Mesenchymal stem cell (in vitro differentiated cells and primary cell): ENCODE results near the gene ALDH1L2.
"Not testable (repeated sequence)": the region's sequence is repeated elsewhere in the genome, so short reads cannot be mapped to it uniquely, and the experiment has no call there.

Source experiments
- DNase-seq: peaks from one replicate; pipeline ENCODE4 v3.0.0-alpha.2; 2013
- H2AFZ ChIP-seq: one replicate; pipeline ENCODE4 v1.6.1; 2013; ENCODE audit warnings: low read depth, mild to moderate bottlenecking, control low read depth, inconsistent platforms, low read length, moderate library complexity
- H2AK5ac ChIP-seq: 2 replicates; pipeline ENCODE4 v1.6.1; 2013; ENCODE audit warnings: low read length, moderate library complexity, mild to moderate bottlenecking, inconsistent platforms; ENCODE audit not compliant: severe bottlenecking
- H2BK120ac ChIP-seq: one replicate; pipeline ENCODE4 v1.6.1; 2013; ENCODE audit warnings: low read depth, mild to moderate bottlenecking, inconsistent platforms, low read length, moderate library complexity
- H2BK12ac ChIP-seq, 2 experiments: one replicate each; pipeline ENCODE4 v1.6.1; 2013; ENCODE audit warnings: inconsistent platforms in 2 of 2, low read length in 2 of 2, mild to moderate bottlenecking in 2 of 2, moderate library complexity in 2 of 2, control low read depth in 1 of 2
- H2BK15ac ChIP-seq: one replicate; pipeline ENCODE4 v1.6.1; 2013; ENCODE audit warnings: mild to moderate bottlenecking, low read depth, inconsistent platforms; ENCODE audit not compliant: poor library complexity, severe bottlenecking
- H2BK5ac ChIP-seq: 2 replicates; pipeline ENCODE4 v1.6.1; 2013; ENCODE audit warnings: low read depth, mild to moderate bottlenecking, low read length, control low read depth, inconsistent platforms; ENCODE audit not compliant: poor library complexity, severe bottlenecking
- H3K14ac ChIP-seq, 2 experiments: one replicate each; pipeline ENCODE4 v1.6.1; 2013; ENCODE audit warnings: inconsistent platforms in 2 of 2, low read length in 2 of 2, control low read depth in 1 of 2, mild to moderate bottlenecking in 1 of 2, moderate library complexity in 1 of 2
- H3K18ac ChIP-seq, 2 experiments: one replicate each; pipeline ENCODE4 v1.6.1; 2013; ENCODE audit warnings: inconsistent platforms in 2 of 2, low read length in 2 of 2, control low read depth in 1 of 2, low read depth in 1 of 2, mild to moderate bottlenecking in 1 of 2
- H3K23ac ChIP-seq, 2 experiments: one replicate each; pipeline ENCODE4 v1.6.1; 2013; ENCODE audit warnings: inconsistent platforms in 2 of 2, low read length in 2 of 2, mild to moderate bottlenecking in 2 of 2, moderate library complexity in 2 of 2, control low read depth in 1 of 2
- H3K27ac ChIP-seq: 2 replicates; pipeline ENCODE4 v1.5.1; 2013; ENCODE audit warnings: mild to moderate bottlenecking, moderate library complexity, low read length, control low read depth, inconsistent platforms; ENCODE audit not compliant: poor library complexity, severe bottlenecking
- H3K27me3 ChIP-seq, 2 experiments: 2 replicates each; pipeline versions ENCODE4 v1.6.1 to v1.7.0; 2013; ENCODE audit warnings: low read length in 2 of 2, mild to moderate bottlenecking in 2 of 2, moderate library complexity in 2 of 2, control low read depth in 1 of 2, inconsistent platforms in 1 of 2; ENCODE audit not compliant: control insufficient read depth in 1 of 2, insufficient read depth in 1 of 2
- H3K36me3 ChIP-seq, 2 experiments: 2 replicates each; pipeline versions ENCODE4 v1.6.1 to v1.7.0; 2013; ENCODE audit warnings: low read length in 2 of 2, control low read depth in 1 of 2, inconsistent platforms in 1 of 2, low read depth in 1 of 2, mild to moderate bottlenecking in 1 of 2; ENCODE audit not compliant: insufficient read depth in 2 of 2, control insufficient read depth in 1 of 2
- H3K4ac ChIP-seq, 2 experiments: one replicate each; pipeline ENCODE4 v1.6.1; 2013; ENCODE audit warnings: inconsistent platforms in 2 of 2, low read length in 2 of 2, mild to moderate bottlenecking in 2 of 2, moderate library complexity in 2 of 2, control low read depth in 1 of 2, low read depth in 1 of 2
- H3K4me1 ChIP-seq: 2 replicates; pipeline ENCODE4 v1.6.1; 2013; ENCODE audit warnings: low read depth, low read length, control low read depth; ENCODE audit not compliant: control insufficient read depth, insufficient read depth
- H3K4me2 ChIP-seq: 2 replicates; pipeline ENCODE4 v1.6.1; 2013; ENCODE audit warnings: low read length, mild to moderate bottlenecking, inconsistent platforms; ENCODE audit not compliant: poor library complexity, severe bottlenecking
- H3K4me3 ChIP-seq, 2 experiments: 2 replicates each; pipeline versions ENCODE4 v1.5.1 to v1.7.0; 2013; ENCODE audit warnings: low read length in 2 of 2, mild to moderate bottlenecking in 2 of 2, control low read depth in 1 of 2, low read depth in 1 of 2; ENCODE audit not compliant: insufficient read depth in 1 of 2
- H3K79me1 ChIP-seq: replicated peaks from 2 replicates; pipeline ENCODE4 v1.6.1; 2013; ENCODE audit warnings: mild to moderate bottlenecking, control low read depth, low read length, inconsistent platforms; ENCODE audit not compliant: poor library complexity, severe bottlenecking
- H3K9ac ChIP-seq: 2 replicates; pipeline ENCODE4 v1.7.0; 2013; ENCODE audit warnings: mild to moderate bottlenecking, low read length, moderate library complexity
- H3K9me3 ChIP-seq: 2 replicates; pipeline ENCODE4 v1.7.0; 2013; ENCODE audit warnings: mild to moderate bottlenecking, low read length; ENCODE audit not compliant: control insufficient read depth
- H4K8ac ChIP-seq: one replicate; pipeline ENCODE4 v1.6.1; 2013; ENCODE audit warnings: inconsistent platforms, mild to moderate bottlenecking, low read length, moderate library complexity
- H4K91ac ChIP-seq: one replicate; pipeline ENCODE4 v1.6.1; 2013; ENCODE audit warnings: mild to moderate bottlenecking, low read length, inconsistent platforms
- WGBS: methylation state at CpG from one replicate; pipeline ENCODE4 v1.1.7; 2013; ENCODE audit warnings: mixed read lengths; 5-methylcytosine and 5-hydroxymethylcytosine counted together

ALDH1L2 gene

GRCh38 chr12:104985206-104985605, 99.1 kb downstream of the ALDH1L2 start:
- Histone ChIP-seq H2BK120ac (no peak overlapping the region), H3K23ac (no peak overlapping the region)
- WGBS = 100% methylated on average over 1 of the region's 4 CpGs

GRCh38 chr12:104977688-104978087, 106.6 kb downstream of the ALDH1L2 start:
- H2AFZ ChIP-seq, H3K79me1 ChIP-seq, H3K18ac ChIP-seq, DNase-seq, H4K8ac ChIP-seq, H3K4me2 ChIP-seq, H3K27ac ChIP-seq, H3K23ac ChIP-seq, H2BK15ac ChIP-seq, H4K91ac ChIP-seq, H2BK120ac ChIP-seq, H2AK5ac ChIP-seq, H3K36me3 ChIP-seq, H2BK12ac ChIP-seq, H3K27me3 ChIP-seq, H3K4me3 ChIP-seq, H3K9me3 ChIP-seq, H3K9ac ChIP-seq, H2BK5ac ChIP-seq, H3K4ac ChIP-seq, H3K14ac ChIP-seq, H3K4me1 ChIP-seq: not testable (repeated sequence)
- 89% methylated on average over 15 of the region's 15 CpGs for WGBS

More at GRCh38 chr12:104985206-104985605, 99.1 kb downstream of the ALDH1L2 start:
- Histone ChIP-seq H3K4ac (no peak overlapping the region), H2BK15ac (no peak overlapping the region), H2AFZ (no peak overlapping the region), H3K14ac (no peak overlapping the region), H3K9me3 (no peaks in the 10 kb centered on the region), H3K4me3 (no peak overlapping the region), H3K4me2 (no peak overlapping the region), H4K8ac (no peak overlapping the region), H3K27ac (no peak overlapping the region), H3K18ac (no peak overlapping the region), H3K79me1 (peaks cover 19% of the 10 kb centered on the region), H3K27me3 (no peaks in the 10 kb centered on the region), H2BK12ac (no peak overlapping the region), H3K9ac (no peak overlapping the region), H2AK5ac (no peak overlapping the region), H3K36me3 (peaks cover 0 to 20% of the 10 kb centered on the region in 2 experiments), H2BK5ac (no peak overlapping the region), H3K4me1 (no peaks in the 10 kb centered on the region), H4K91ac (no peak overlapping the region)
- no peak for DNase-seq

- no peak overlapping the region for H4K8ac ChIP-seq
- no peaks in the 10 kb centered on the region for H3K79me1 ChIP-seq
- no peak overlapping the region for H3K4me2 ChIP-seq
- H3K4ac ChIP-seq = no peak overlapping the region
- no peak overlapping the region for H3K23ac ChIP-seq
- H3K9me3 ChIP-seq = no peaks in the 10 kb centered on the region
- H3K27ac ChIP-seq = no peak overlapping the region
- H2AK5ac ChIP-seq = no peak overlapping the region
- DNase-seq = no peak
- H3K27me3 ChIP-seq = peaks cover 0 to 3% of the 10 kb centered on the region in 2 experiments
- WGBS = 82% methylated on average over 8 of the region's 8 CpGs
- H4K91ac ChIP-seq = no peak overlapping the region
- H3K18ac ChIP-seq = no peak overlapping the region
- no peak overlapping the region for H2BK120ac ChIP-seq
- no peak overlapping the region for H3K14ac ChIP-seq
- no peaks in the 10 kb centered on the region for H3K4me1 ChIP-seq
- no peak overlapping the region for H2AFZ ChIP-seq
- H3K9ac ChIP-seq = no peak overlapping the region
- H3K4me3 ChIP-seq = no peak overlapping the region
- H2BK12ac ChIP-seq = no peak overlapping the region
- no peaks in the 10 kb centered on the region for H3K36me3 ChIP-seq
- no peak overlapping the region for H2BK5ac ChIP-seq
- H2BK15ac ChIP-seq = no peak overlapping the region
These were observed 107.6 kb downstream of the ALDH1L2 start for GRCh38 chr12:104976703-104977102.

- H3K79me1 ChIP-seq = no peaks in the 10 kb centered on the region
- H2AFZ ChIP-seq = no peak overlapping the region
- WGBS = 53% methylated on average over 2 of the region's 4 CpGs
- H3K27ac ChIP-seq = no peak overlapping the region
- no peak overlapping the region for H3K18ac ChIP-seq
- H2AK5ac ChIP-seq = no peak overlapping the region
- H2BK120ac ChIP-seq = no peak overlapping the region
- H3K9ac ChIP-seq = no peak overlapping the region
- H2BK12ac ChIP-seq = no peak overlapping the region
- peak; percentile 53 for DNase-seq
- no peak overlapping the region for H3K23ac ChIP-seq
- no peak overlapping the region for H4K8ac ChIP-seq
- H3K4ac ChIP-seq = no peak overlapping the region
- H3K27me3 ChIP-seq = peaks cover 0 to 3% of the 10 kb centered on the region in 2 experiments
- no peak overlapping the region for H3K14ac ChIP-seq
- no peak overlapping the region for H3K4me3 ChIP-seq
- no peaks in the 10 kb centered on the region for H3K9me3 ChIP-seq
- H4K91ac ChIP-seq = no peak overlapping the region
- H3K4me1 ChIP-seq = no peaks in the 10 kb centered on the region
- H3K4me2 ChIP-seq = no peak overlapping the region
- no peak overlapping the region for H2BK5ac ChIP-seq
- H2BK15ac ChIP-seq = no peak overlapping the region
- no peaks in the 10 kb centered on the region for H3K36me3 ChIP-seq
These were observed 108.5 kb downstream of the ALDH1L2 start for GRCh38 chr12:104975587-104976343.
